Measurements from ENCODE around the gene TESMIN.

- no peak for TF ChIP-seq FOXM1 (IDR thresholded peaks at IDR 0.05; ENCODE audit: borderline replicate concordance)
- TF ChIP-seq L3MBTL2 (conservative IDR thresholded peaks at IDR 0.05) = no peak
- TF ChIP-seq ELF4 (IDR thresholded peaks at IDR 0.05) = no peak
Observed at GRCh38 chr11:68778205-68778604, 26.9 kb upstream of the TESMIN start.

All from HEK293T (cell line).